ENCODE results near the gene SUPT20HL1.
A peak's percentile ranks its signal among the peaks of the same experiment; 100 is the strongest.
"Not testable (repeated sequence)": the region's sequence is repeated elsewhere in the genome, so short reads cannot be mapped to it uniquely, and the experiment has no call there.

Gene SUPT20HL1

GRCh38 chrX:24364326-24364725 is 3.9 kb downstream of the SUPT20HL1 start:
- no peak for DNase-seq

GRCh38 chrX:24364851-24365538 is 4.6 kb downstream of the SUPT20HL1 start:
- DNase-seq, result no peak

- not testable (repeated sequence) for DNase-seq
Observed at GRCh38 chrX:24366762-24367400, 6.4 kb downstream of the SUPT20HL1 start.

DNA sequence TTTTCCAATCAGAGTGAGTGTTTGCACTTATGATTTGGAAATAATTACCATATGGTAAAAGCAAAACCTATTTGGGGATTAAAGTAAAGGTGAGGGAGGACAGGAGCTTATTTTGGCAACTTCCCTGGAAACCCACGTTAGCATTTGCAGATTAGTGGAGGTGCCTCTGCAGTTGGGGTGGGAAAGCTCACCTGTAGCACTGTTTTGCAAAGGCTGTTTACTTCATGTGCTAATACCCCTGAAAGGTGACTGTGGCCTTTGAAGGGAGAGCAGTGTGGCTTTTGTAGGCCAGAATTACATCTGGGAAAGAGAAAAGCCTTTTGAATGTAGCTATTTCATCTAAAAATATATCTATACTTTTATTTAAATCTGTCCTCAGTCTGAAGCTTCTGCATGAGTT is 9.4 kb downstream of the SUPT20HL1 start:
- no peak for DNase-seq

DNA sequence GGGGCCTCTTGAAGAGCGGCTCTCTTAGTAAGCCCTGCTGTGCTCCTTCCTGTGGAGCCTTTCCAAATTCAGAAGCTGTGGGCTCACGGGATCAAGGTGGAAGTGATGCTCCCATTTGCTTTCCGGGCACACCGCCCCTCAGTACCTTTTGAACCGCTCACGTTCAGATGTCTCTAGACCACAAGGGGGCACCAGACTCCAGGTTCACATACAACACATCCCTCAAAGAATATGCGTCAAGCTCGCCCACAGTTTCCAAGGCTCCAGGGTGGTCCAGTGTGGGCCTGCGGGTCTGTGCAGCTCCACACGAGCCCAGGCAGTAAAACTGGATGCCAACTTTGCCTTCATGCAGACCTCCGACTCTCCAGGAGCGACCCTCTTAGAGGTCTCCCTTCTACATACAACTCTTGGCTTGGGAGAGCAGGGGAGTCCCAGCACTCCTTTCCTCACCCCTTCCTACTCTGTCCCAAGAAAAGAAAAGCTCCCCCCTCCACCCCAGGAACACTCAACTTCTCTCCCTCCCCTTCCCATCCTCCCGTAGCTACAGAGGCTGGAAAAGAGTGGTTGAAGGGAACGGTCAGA is 11.0 kb downstream of the SUPT20HL1 start:
- peak; percentile 72 for DNase-seq

- DNase-seq, result no peak
Observed at GRCh38 chrX:24372021-24372763, 11.8 kb downstream of the SUPT20HL1 start.

- DNase-seq, result no peak
Observed at GRCh38 chrX:24375600-24376131, 15.2 kb downstream of the SUPT20HL1 start.

- no peak for DNase-seq
Observed at GRCh38 chrX:24376403-24376802, 16.0 kb downstream of the SUPT20HL1 start.

GRCh38 chrX:24377195-24377594 is 16.8 kb downstream of the SUPT20HL1 start:
- DNase-seq, result no peak

DNA sequence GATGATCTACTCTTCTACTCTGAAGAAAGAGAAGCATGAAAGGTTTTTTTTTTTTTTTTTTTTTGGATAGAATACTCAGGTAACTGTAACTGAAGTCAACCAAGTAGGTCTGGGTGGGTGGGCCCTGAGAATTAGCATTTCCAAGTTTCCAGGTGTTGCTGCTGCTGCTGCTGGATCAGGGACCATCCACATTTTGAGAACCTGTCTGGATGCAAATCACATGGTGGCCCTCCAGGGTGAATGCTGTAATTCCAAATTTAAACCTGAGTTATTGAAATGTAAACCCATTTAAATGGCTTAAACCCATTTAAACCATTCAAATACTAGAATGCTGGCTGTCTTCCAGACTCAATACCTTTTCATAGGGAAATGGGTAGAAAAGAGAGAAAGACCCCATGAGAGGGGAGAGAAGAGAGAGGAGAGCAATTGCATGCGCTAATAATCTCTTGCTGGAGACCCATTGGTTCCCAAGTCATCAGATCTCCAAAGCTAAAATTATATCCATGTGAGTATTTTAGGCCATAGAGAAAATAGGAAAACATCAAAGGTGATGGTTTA is 17.6 kb downstream of the SUPT20HL1 start:
- DNase-seq, result no peak

GRCh38 chrX:24378706-24379105 is 18.3 kb downstream of the SUPT20HL1 start:
- DNase-seq, result no peak

GRCh38 chrX:24380262-24381187 is 20.1 kb downstream of the SUPT20HL1 start:
- DNase-seq, result no peak

DNA sequence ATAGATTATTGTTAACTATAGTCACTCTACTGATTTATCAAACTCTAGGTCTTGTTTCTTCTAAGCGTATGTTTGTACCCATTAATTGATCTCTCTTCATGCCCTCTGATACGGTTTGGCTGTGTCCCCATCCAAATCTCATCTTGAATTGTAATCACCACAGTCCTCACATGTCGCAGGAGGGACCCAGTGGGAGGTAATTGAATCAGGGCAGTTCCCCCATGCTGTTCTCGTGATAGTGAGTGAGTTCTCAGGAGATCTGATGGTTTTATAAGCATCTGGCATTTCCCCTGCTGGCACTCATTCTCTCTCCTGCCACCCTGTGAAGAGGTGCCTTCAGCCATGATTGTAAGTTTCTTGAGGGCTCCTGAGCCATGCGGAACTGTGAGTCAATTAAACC is 21.9 kb downstream of the SUPT20HL1 start:
- DNase-seq, result not testable (repeated sequence)

- no peak for DNase-seq
Observed at GRCh38 chrX:24387724-24388123, 27.3 kb downstream of the SUPT20HL1 start.

DNA sequence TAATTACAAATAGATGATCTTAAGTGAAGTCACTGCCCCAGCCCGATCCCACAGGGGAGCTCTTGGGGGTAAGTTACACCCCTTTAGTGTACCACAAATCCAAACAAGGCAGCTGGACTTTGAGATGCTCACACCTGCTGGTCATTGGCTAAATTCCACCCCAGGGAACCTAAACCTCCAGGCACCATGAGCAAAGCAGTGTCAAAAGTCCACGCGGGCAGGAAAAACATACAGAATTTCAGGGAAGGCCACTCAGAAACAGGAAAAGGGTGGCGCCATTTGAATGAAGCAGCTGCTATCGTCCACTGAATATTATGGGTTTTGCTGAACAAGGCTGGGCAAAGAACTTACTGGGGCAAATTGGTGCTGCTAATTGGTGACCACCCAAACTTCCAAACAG is 30.9 kb downstream of the SUPT20HL1 start:
- no peak for DNase-seq

- no peak for DNase-seq
Observed at GRCh38 chrX:24391843-24392242, 31.4 kb downstream of the SUPT20HL1 start.

GRCh38 chrX:24392709-24393108 is 32.3 kb downstream of the SUPT20HL1 start:
- no peak for DNase-seq

- peak; percentile 35 for DNase-seq
Observed at GRCh38 chrX:24395775-24396174, 35.3 kb downstream of the SUPT20HL1 start.

DNA sequence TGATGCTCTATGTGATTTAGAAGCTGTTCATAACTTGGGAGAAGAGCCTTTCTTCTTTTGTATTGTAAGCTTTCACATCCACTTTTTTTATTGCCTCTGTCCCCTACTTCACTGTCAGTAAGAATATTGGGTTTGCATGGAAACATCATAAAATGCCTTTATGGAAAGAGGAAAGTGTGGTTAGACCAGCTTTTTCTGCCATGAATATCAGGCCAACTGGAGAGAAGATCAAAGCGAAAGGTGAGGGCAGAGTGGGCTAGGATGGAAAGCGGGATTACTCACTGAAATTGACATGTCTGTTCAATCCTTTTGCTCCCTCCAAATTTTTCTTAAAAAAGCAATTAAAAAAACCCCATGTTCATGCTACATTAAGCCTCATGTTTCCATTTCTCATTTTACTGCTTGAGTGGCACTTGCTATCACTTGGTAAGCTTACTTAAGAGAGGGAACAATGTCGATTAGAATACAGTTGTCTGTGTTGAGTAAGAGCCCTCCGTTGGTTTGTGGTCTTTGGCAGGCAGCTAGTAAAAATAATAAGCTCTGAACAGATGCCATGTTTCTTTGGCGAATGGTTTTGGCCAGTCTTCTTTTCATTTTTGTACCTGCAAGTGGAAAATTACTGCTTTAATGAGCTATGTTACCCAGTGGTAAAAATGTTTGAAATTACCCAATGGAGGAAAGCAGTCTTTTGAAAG is 35.9 kb downstream of the SUPT20HL1 start:
- no peak for DNase-seq

DNA sequence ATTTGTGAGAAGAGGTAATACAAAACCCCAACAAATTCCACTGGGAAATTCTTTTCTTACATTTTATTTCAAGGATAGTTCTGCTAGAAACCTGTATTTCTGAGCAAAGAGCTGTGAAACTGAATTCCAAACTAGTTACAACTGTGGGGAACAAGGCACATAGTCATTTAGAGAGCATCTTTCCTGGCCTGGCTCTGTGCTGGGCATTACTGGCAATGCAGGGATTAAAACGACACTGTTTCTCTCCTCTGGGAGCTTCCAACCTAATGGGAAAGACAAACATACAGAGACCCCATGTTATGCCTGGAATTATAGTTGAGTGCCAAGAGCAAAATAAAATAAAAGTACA is 36.5 kb downstream of the SUPT20HL1 start:
- no peak for DNase-seq

- no peak for DNase-seq
Observed at GRCh38 chrX:24398766-24399165, 38.3 kb downstream of the SUPT20HL1 start.

Data from activated CD4-positive, alpha-beta T cell treated with anti-CD3 and anti-CD28 coated beads for 48 hours (primary cell).